SK-N-SH (cell line): ENCODE results near the gene PPP1R3D. TPM values are rescaled to one million over a fixed set of nuclear protein-coding genes. Genes with fewer than 3 reads are reported as not detected.

Experiments
- CTCF ChIA-PET: fragments of 300-600, 350-600 bp; formaldehyde crosslinking; extraction: SDS; loops from one replicate; lab custom pipeline; 2021; lab: Yijun Ruan, JAX
- POLR2A ChIA-PET: fragments of 350-600 bp; sonication (Branson Sonifier 250); formaldehyde crosslinking; extraction: SDS; loops from one replicate; lab custom pipeline; 2020; ENCODE audit warnings: antibody characterized with exemption, inconsistent platforms; lab: Yijun Ruan, JAX
- DNase-seq: peaks from one replicate; pipeline ENCODE4 v3.0.0; 2012
- H2AFZ ChIP-seq: fragments of 200-600 bp; sonication (generic); 2 replicates; pipeline ENCODE4 v1.8.1; 2016; ENCODE audit warnings: antibody characterized with exemption, mild to moderate bottlenecking, low read depth
- H3F3A ChIP-seq: fragments of 200-600 bp; sonication (generic); replicated peaks from 2 replicates; pipeline ENCODE3; 2016; ENCODE audit warnings: antibody characterized with exemption, mild to moderate bottlenecking; ENCODE audit not compliant: insufficient read depth
- H3K27ac ChIP-seq, 2 experiments: fragments of 200-500 bp in 1 of 2; fragments of 200-600 bp in 1 of 2; sonication (Bioruptor generic) in 1 of 2; sonication (generic), shearing (Covaris generic) in 1 of 2; 2 replicates each; pipeline versions ENCODE4 v1.5.1 to v1.6.1; 2014 to 2016; ENCODE audit warnings: low read depth in 2 of 2, inconsistent platforms in 1 of 2, low read length in 1 of 2, mild to moderate bottlenecking in 1 of 2, mixed read lengths in 1 of 2
- H3K27me3 ChIP-seq: fragments of 200-600 bp; sonication (generic), shearing (Covaris generic); 2 replicates; pipeline ENCODE4 v1.6.1; 2016; ENCODE audit warnings: mixed run types; ENCODE audit not compliant: insufficient read depth
- H3K36me3 ChIP-seq, 2 experiments: fragments of 200-500 bp in 1 of 2; fragments of 200-600 bp in 1 of 2; sonication (Bioruptor generic) in 1 of 2; sonication (generic) in 1 of 2; replicated peaks in 1 of 2; 2 replicates each; pipeline versions ENCODE3 to v1.5.1; 2014 to 2016; ENCODE audit warnings: low read length in 1 of 2, mild to moderate bottlenecking in 1 of 2; ENCODE audit not compliant: insufficient read depth in 2 of 2, control insufficient read depth in 1 of 2
- H3K4me1 ChIP-seq, 2 experiments: fragments of 200-500 bp in 1 of 2; fragments of 200-600 bp in 1 of 2; sonication (Bioruptor generic) in 1 of 2; sonication (generic), shearing (Covaris generic) in 1 of 2; 2 replicates each; pipeline versions ENCODE4 v1.5.1 to v1.6.1; 2014 to 2016; ENCODE audit warnings: low read depth in 1 of 2, low read length in 1 of 2, mixed run types in 1 of 2; ENCODE audit not compliant: insufficient read depth in 2 of 2, control insufficient read depth in 1 of 2
- H3K4me2 ChIP-seq: fragments of 200-600 bp; sonication (generic), shearing (Covaris generic); 2 replicates; pipeline ENCODE4 v1.6.1; 2017; ENCODE audit warnings: mixed run types
- H3K4me3 ChIP-seq, 2 experiments: fragments of 200-500 bp in 1 of 2; fragments of 200-600 bp in 1 of 2; sonication (Bioruptor generic) in 1 of 2; sonication (generic), shearing (Covaris generic) in 1 of 2; 2 replicates each; pipeline versions ENCODE4 v1.5.1 to v1.8.1; 2014 to 2016; ENCODE audit warnings: low read depth in 2 of 2, inconsistent platforms in 1 of 2, low read length in 1 of 2, mild to moderate bottlenecking in 1 of 2, mixed read lengths in 1 of 2, moderate library complexity in 1 of 2
- H3K79me2 ChIP-seq: fragments of 200-600 bp; sonication (generic); 2 replicates; pipeline ENCODE4 v1.8.1; 2017; ENCODE audit warnings: mild to moderate bottlenecking; ENCODE audit not compliant: insufficient read depth
- H3K9ac ChIP-seq: fragments of 200-600 bp; sonication (generic); 2 replicates; pipeline ENCODE4 v1.6.1; 2017; ENCODE audit warnings: mixed run types
- H3K9me2 ChIP-seq: fragments of 200-600 bp; sonication (generic); 2 replicates; pipeline ENCODE4 v1.6.1; 2017; ENCODE audit warnings: mixed run types
- H3K9me3 ChIP-seq: fragments of 200-600 bp; sonication (generic); 2 replicates; pipeline ENCODE4 v1.6.1; 2017; ENCODE audit warnings: mixed run types, mild to moderate bottlenecking, moderate library complexity
- H4K20me1 ChIP-seq: fragments of 200-600 bp; sonication (generic); 2 replicates; pipeline ENCODE4 v1.6.1; 2017; ENCODE audit warnings: mild to moderate bottlenecking, mixed run types; ENCODE audit not compliant: insufficient read depth
- ELF1 ChIP-seq: IDR thresholded peaks from 2 replicates; pipeline ENCODE4 v1.4.0; 2012
- FOSL2 ChIP-seq: IDR thresholded peaks from 2 replicates; pipeline ENCODE4 v1.4.0; 2012; ENCODE audit warnings: low read depth, mild to moderate bottlenecking, moderate library complexity, borderline replicate concordance
- FOXM1 ChIP-seq: IDR thresholded peaks from 2 replicates; pipeline ENCODE4 v1.4.0; 2012; ENCODE audit warnings: low read depth, mild to moderate bottlenecking
- GATA2 ChIP-seq: sonication (generic); formaldehyde crosslinking; IDR thresholded peaks from 2 replicates; pipeline ENCODE4 v1.5.0; 2020; ENCODE audit warnings: mild to moderate bottlenecking, missing genetic modification reagents
- RAD21 ChIP-seq: IDR thresholded peaks from 2 replicates; pipeline ENCODE4 v1.6.1; 2012; ENCODE audit warnings: mild to moderate bottlenecking, low read length
- SIN3A ChIP-seq: IDR thresholded peaks from 2 replicates; pipeline ENCODE4 v1.6.1; 2012; ENCODE audit warnings: low read depth, mild to moderate bottlenecking, low read length, moderate library complexity, borderline replicate concordance
- YY1 ChIP-seq: IDR thresholded peaks from 2 replicates; pipeline ENCODE4 v1.4.0; 2012; ENCODE audit warnings: low read depth, mild to moderate bottlenecking
- WGBS: methylation state at CpG from one replicate; pipeline ENCODE4 v1.1.6; 2017; ENCODE audit warnings: low lambda C conversion rate; 5-methylcytosine and 5-hydroxymethylcytosine counted together
- polyA plus RNA-seq, 3 experiments: library from polyadenylated mRNA; depleted of rRNA; stranded (reverse); fragments of >200 nt; gene quantifications; 2 replicates each; pipeline ENCODE4 v1.2.3, GENCODE V29; 2012
- TF ChIP-seq, protein P1 (sequence below): IDR thresholded peaks from 2 replicates; pipeline ENCODE4 v1.4.0; 2012; ENCODE audit warnings: low read depth, borderline replicate concordance
- TF ChIP-seq, protein P2 (sequence below): fragments of 150-350 bp; IDR thresholded peaks from 2 replicates; pipeline ENCODE4 v1.6.1; 2016; ENCODE audit warnings: mild to moderate bottlenecking, low read depth, low read length
- TF ChIP-seq, protein P3 (sequence below): IDR thresholded peaks from 2 replicates; pipeline ENCODE4 v1.4.0; 2012; ENCODE audit warnings: low read depth
- TF ChIP-seq, protein P4 (sequence below): IDR thresholded peaks from 2 replicates; pipeline ENCODE4 v1.4.0; 2012; ENCODE audit warnings: low read depth, borderline replicate concordance
- TF ChIP-seq, protein P5 (sequence below): fragments of 200-600 bp; sonication (generic); IDR thresholded peaks from 2 replicates; pipeline ENCODE4 v1.6.1; 2017; ENCODE audit warnings: antibody characterized with exemption, mild to moderate bottlenecking, moderate library complexity
- TF ChIP-seq, protein P6 (sequence below): fragments of 150-350 bp; IDR thresholded peaks from 2 replicates; pipeline ENCODE4 v1.6.1; 2017; ENCODE audit warnings: antibody characterized with exemption, low read length, low read depth, borderline replicate concordance

The PPP1R3D gene
- polyA plus RNA-seq, 1 of the 3 experiments (the other 2 are of a cell fraction): 0.87 TPM

DNA sequence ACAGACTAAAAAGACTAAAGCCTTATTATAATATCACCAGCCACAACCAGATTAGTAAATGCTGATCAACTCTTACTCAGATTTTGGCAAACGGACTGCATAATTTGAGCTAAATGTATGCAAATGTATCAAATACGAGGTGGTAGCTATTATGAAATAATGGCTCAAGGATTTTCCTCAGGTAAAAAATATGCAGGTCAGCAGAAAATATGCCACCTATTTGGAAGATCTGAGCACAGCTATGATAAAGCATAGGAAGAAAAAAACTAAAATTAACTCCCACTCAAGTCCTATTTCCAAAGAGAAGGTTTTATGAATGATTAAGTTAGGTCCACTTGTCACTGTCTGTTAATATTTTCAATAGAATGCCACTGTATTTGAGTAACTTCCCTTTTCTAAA, 29.1 kb downstream of the PPP1R3D start (continued):
- TF ChIP-seq, protein P1, sequence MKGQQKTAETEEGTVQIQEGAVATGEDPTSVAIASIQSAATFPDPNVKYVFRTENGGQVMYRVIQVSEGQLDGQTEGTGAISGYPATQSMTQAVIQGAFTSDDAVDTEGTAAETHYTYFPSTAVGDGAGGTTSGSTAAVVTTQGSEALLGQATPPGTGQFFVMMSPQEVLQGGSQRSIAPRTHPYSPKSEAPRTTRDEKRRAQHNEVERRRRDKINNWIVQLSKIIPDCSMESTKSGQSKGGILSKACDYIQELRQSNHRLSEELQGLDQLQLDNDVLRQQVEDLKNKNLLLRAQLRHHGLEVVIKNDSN: no peak
- no peak for TF ChIP-seq YY1
- TF ChIP-seq, protein P2, sequence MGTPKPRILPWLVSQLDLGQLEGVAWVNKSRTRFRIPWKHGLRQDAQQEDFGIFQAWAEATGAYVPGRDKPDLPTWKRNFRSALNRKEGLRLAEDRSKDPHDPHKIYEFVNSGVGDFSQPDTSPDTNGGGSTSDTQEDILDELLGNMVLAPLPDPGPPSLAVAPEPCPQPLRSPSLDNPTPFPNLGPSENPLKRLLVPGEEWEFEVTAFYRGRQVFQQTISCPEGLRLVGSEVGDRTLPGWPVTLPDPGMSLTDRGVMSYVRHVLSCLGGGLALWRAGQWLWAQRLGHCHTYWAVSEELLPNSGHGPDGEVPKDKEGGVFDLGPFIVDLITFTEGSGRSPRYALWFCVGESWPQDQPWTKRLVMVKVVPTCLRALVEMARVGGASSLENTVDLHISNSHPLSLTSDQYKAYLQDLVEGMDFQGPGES: no peak

DNA sequence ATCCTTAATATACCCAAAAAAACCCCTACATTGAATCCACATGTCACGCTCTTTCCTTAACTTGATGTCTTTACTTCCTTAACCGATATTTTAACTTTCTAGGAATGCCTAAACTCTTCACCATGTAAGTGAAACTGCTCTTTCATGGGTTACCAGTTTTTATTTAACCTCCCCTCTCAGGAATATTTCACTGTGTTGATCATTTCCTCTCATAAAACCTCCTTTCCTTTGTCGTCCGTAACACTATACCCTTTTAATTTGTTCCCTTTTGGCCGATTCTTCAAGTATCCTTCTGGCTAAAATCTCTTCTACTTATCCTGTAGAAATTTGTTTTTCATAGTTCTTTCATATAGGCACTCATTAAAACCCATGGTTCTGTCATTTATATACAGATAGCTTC, 31.2 kb downstream of the PPP1R3D start:
- Histone ChIP-seq H3K4me2 (no peak overlapping the region), H3K4me3 (no peak overlapping the region), H3K9me2 (peaks cover 4% of the 10 kb centered on the region; the same call in 1 of the 2 replicates), H3F3A (no peaks in the 10 kb centered on the region), H3K4me1 (no peaks in the 10 kb centered on the region), H3K79me2 (no peaks in the 10 kb centered on the region), H3K9ac (no peak overlapping the region), H3K27me3 (no peaks in the 10 kb centered on the region), H3K9me3 (no peaks in the 10 kb centered on the region), H2AFZ (no peak overlapping the region), H3K36me3 (peaks cover 0 to 9% of the 10 kb centered on the region in 2 experiments), H3K27ac (no peak overlapping the region), H4K20me1 (no peaks in the 10 kb centered on the region)
- WGBS: 87% methylated on average over 5 of the region's 5 CpGs
- TF ChIP-seq, protein P3, sequence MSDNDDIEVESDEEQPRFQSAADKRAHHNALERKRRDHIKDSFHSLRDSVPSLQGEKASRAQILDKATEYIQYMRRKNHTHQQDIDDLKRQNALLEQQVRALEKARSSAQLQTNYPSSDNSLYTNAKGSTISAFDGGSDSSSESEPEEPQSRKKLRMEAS: no peak
- TF ChIP-seq, protein P4, sequence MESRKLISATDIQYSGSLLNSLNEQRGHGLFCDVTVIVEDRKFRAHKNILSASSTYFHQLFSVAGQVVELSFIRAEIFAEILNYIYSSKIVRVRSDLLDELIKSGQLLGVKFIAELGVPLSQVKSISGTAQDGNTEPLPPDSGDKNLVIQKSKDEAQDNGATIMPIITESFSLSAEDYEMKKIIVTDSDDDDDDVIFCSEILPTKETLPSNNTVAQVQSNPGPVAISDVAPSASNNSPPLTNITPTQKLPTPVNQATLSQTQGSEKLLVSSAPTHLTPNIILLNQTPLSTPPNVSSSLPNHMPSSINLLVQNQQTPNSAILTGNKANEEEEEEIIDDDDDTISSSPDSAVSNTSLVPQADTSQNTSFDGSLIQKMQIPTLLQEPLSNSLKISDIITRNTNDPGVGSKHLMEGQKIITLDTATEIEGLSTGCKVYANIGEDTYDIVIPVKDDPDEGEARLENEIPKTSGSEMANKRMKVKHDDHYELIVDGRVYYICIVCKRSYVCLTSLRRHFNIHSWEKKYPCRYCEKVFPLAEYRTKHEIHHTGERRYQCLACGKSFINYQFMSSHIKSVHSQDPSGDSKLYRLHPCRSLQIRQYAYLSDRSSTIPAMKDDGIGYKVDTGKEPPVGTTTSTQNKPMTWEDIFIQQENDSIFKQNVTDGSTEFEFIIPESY: no peak
- TF ChIP-seq ELF1: no peak
- TF ChIP-seq FOXM1: no peak
- TF ChIP-seq, protein P5, sequence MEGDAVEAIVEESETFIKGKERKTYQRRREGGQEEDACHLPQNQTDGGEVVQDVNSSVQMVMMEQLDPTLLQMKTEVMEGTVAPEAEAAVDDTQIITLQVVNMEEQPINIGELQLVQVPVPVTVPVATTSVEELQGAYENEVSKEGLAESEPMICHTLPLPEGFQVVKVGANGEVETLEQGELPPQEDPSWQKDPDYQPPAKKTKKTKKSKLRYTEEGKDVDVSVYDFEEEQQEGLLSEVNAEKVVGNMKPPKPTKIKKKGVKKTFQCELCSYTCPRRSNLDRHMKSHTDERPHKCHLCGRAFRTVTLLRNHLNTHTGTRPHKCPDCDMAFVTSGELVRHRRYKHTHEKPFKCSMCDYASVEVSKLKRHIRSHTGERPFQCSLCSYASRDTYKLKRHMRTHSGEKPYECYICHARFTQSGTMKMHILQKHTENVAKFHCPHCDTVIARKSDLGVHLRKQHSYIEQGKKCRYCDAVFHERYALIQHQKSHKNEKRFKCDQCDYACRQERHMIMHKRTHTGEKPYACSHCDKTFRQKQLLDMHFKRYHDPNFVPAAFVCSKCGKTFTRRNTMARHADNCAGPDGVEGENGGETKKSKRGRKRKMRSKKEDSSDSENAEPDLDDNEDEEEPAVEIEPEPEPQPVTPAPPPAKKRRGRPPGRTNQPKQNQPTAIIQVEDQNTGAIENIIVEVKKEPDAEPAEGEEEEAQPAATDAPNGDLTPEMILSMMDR: no peak
- TF ChIP-seq GATA2 (CRISPR knock-in tag): no peak
- TF ChIP-seq SIN3A: no peak
- TF ChIP-seq, protein P6, sequence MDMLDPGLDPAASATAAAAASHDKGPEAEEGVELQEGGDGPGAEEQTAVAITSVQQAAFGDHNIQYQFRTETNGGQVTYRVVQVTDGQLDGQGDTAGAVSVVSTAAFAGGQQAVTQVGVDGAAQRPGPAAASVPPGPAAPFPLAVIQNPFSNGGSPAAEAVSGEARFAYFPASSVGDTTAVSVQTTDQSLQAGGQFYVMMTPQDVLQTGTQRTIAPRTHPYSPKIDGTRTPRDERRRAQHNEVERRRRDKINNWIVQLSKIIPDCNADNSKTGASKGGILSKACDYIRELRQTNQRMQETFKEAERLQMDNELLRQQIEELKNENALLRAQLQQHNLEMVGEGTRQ: no peak
- TF ChIP-seq RAD21: no peak
- TF ChIP-seq FOSL2: no peak
- CTCF ChIA-PET: interaction anchor here (1.0 kb wide), 1 partner anchor 9 kb away, joined by 3 read pairs; no protein-coding TSS in a partner anchor
- POLR2A ChIA-PET: no interaction called here
- DNase-seq: no peak
